Memory B cell (primary cell): ENCODE results near the gene LMCD1.

Experiments used
- ATAC-seq: fragments of 150-1000 bp; cut with Tn5 transposase; 2 replicates; pipeline ENCODE4 v1.10.0; 2021; ENCODE audit warnings: low read depth, mild to moderate bottlenecking, moderate library complexity
- DNase-seq, 2 donors: peaks; one replicate each; pipeline ENCODE4 v3.0.0; 2022; ENCODE audit warnings: low spot score in 2 of 2
- H3K27ac Mint-ChIP-seq: one replicate; pipeline ENCODE4 v1.8.0; 2022; ENCODE audit warnings: mild to moderate bottlenecking, moderate library complexity, mixed read lengths
- H3K27me3 Mint-ChIP-seq: one replicate; pipeline ENCODE4 v1.8.0; 2022; ENCODE audit warnings: mixed read lengths
- H3K36me3 Mint-ChIP-seq: one replicate; pipeline ENCODE4 v1.8.0; 2022; ENCODE audit warnings: mild to moderate bottlenecking, mixed read lengths
- H3K4me1 Mint-ChIP-seq: one replicate; pipeline ENCODE4 v1.8.0; 2022; ENCODE audit warnings: mixed read lengths
- H3K4me3 Mint-ChIP-seq: one replicate; pipeline ENCODE4 v1.8.0; 2022; ENCODE audit warnings: mild to moderate bottlenecking, moderate library complexity, mixed read lengths
- H3K9me3 Mint-ChIP-seq: one replicate; pipeline ENCODE4 v1.8.0; 2022; ENCODE audit warnings: mixed read lengths

LMCD1 gene

GRCh38 chr3:8501371-8502131 lies at the start of gene LMCD1:
TSS of gene LMCD1 (plus strand) at chr3:8501823. CDS start at chr3:8501939, 116 bp downstream.
- no peaks in the 10 kb centered on the region for H3K9me3 Mint-ChIP-seq
- DNase-seq (peak; percentile 64 to 81), ATAC-seq (peak; percentile 97)
- H3K4me3 Mint-ChIP-seq = peak within 1 kb of the TSS; percentile 92
- H3K27ac Mint-ChIP-seq = peak within 1 kb of the TSS; percentile 89
- no peaks in the 10 kb centered on the region for H3K27me3 Mint-ChIP-seq
- peaks cover 25% of the 10 kb centered on the region for H3K4me1 Mint-ChIP-seq
- no peaks in the 10 kb centered on the region for H3K36me3 Mint-ChIP-seq

GRCh38 chr3:8452112-8452511 lies 49.5 kb upstream of the LMCD1 start:
- ATAC-seq (no peak), DNase-seq (no peak)
- Mint-ChIP-seq H3K27ac (no peak overlapping the region), H3K4me1 (no peaks in the 10 kb centered on the region), H3K36me3 (no peaks in the 10 kb centered on the region), H3K4me3 (no peak overlapping the region), H3K27me3 (peaks cover 2% of the 10 kb centered on the region), H3K9me3 (no peaks in the 10 kb centered on the region)

- H3K27ac Mint-ChIP-seq = no peak overlapping the region
These were observed 48.5 kb upstream of the LMCD1 start for GRCh38 chr3:8453153-8453552.

GRCh38 chr3:8455526-8456411 lies 45.9 kb upstream of the LMCD1 start:
- H3K9me3 Mint-ChIP-seq = no peaks in the 10 kb centered on the region
- DNase-seq (no peak), ATAC-seq (no peak)
- H3K4me1 Mint-ChIP-seq = no peaks in the 10 kb centered on the region
- H3K27me3 Mint-ChIP-seq = peaks cover 2% of the 10 kb centered on the region
- H3K36me3 Mint-ChIP-seq = no peaks in the 10 kb centered on the region
- H3K4me3 Mint-ChIP-seq = no peak overlapping the region
- H3K27ac Mint-ChIP-seq = no peak overlapping the region

More at GRCh38 chr3:8453153-8453552, 48.5 kb upstream of the LMCD1 start:
- DNase-seq (no peak), ATAC-seq (no peak)
- no peaks in the 10 kb centered on the region for H3K9me3 Mint-ChIP-seq
- no peak overlapping the region for H3K4me3 Mint-ChIP-seq
- no peaks in the 10 kb centered on the region for H3K4me1 Mint-ChIP-seq
- no peaks in the 10 kb centered on the region for H3K36me3 Mint-ChIP-seq
- H3K27me3 Mint-ChIP-seq = peaks cover 2% of the 10 kb centered on the region

GRCh38 chr3:8456412-8456811 lies 45.2 kb upstream of the LMCD1 start:
- Mint-ChIP-seq H3K9me3 (no peaks in the 10 kb centered on the region), H3K27me3 (peaks cover 2% of the 10 kb centered on the region), H3K4me3 (no peak overlapping the region), H3K27ac (no peak overlapping the region), H3K4me1 (no peaks in the 10 kb centered on the region), H3K36me3 (no peaks in the 10 kb centered on the region)
- DNase-seq (no peak), ATAC-seq (no peak)

GRCh38 chr3:8457039-8457438 lies 44.6 kb upstream of the LMCD1 start:
- Mint-ChIP-seq H3K36me3 (no peaks in the 10 kb centered on the region), H3K9me3 (no peaks in the 10 kb centered on the region), H3K27me3 (peaks cover 2% of the 10 kb centered on the region), H3K4me3 (no peak overlapping the region), H3K27ac (no peak overlapping the region), H3K4me1 (no peaks in the 10 kb centered on the region)
- ATAC-seq = no peak
- no peak for DNase-seq

GRCh38 chr3:8458238-8458661 lies 43.4 kb upstream of the LMCD1 start:
- DNase-seq = no peak
- ATAC-seq = no peak
- H3K4me3 Mint-ChIP-seq = no peak overlapping the region
- H3K27me3 Mint-ChIP-seq = peaks cover 2% of the 10 kb centered on the region
- no peak overlapping the region for H3K27ac Mint-ChIP-seq
- no peaks in the 10 kb centered on the region for H3K36me3 Mint-ChIP-seq
- H3K9me3 Mint-ChIP-seq = no peaks in the 10 kb centered on the region
- H3K4me1 Mint-ChIP-seq = no peaks in the 10 kb centered on the region

- Mint-ChIP-seq H3K27ac (no peak overlapping the region), H3K4me1 (no peaks in the 10 kb centered on the region), H3K9me3 (peaks cover under 1% of the 10 kb centered on the region), H3K27me3 (peaks cover under 1% of the 10 kb centered on the region), H3K36me3 (no peaks in the 10 kb centered on the region), H3K4me3 (no peak overlapping the region)
- no peak for DNase-seq
- no peak for ATAC-seq
These were observed 42.9 kb upstream of the LMCD1 start for GRCh38 chr3:8458711-8459110.

- no peaks in the 10 kb centered on the region for H3K36me3 Mint-ChIP-seq
- H3K9me3 Mint-ChIP-seq = peaks cover 2% of the 10 kb centered on the region
- no peak overlapping the region for H3K4me3 Mint-ChIP-seq
- H3K4me1 Mint-ChIP-seq = no peaks in the 10 kb centered on the region
- peaks cover 3% of the 10 kb centered on the region for H3K27me3 Mint-ChIP-seq
- DNase-seq (no peak), ATAC-seq (no peak)
- H3K27ac Mint-ChIP-seq = no peak overlapping the region
These were observed 41.4 kb upstream of the LMCD1 start for GRCh38 chr3:8460050-8460708.

- no peak overlapping the region for H3K4me3 Mint-ChIP-seq
- DNase-seq (no peak), ATAC-seq (no peak)
These were observed 40.7 kb upstream of the LMCD1 start for GRCh38 chr3:8460815-8461456.

GRCh38 chr3:8464668-8465067 lies 37.0 kb upstream of the LMCD1 start:
- H3K9me3 Mint-ChIP-seq = peaks cover 2% of the 10 kb centered on the region
- no peak for DNase-seq
- no peak for ATAC-seq
- no peaks in the 10 kb centered on the region for H3K4me1 Mint-ChIP-seq
- peaks cover 4% of the 10 kb centered on the region for H3K27me3 Mint-ChIP-seq
- H3K36me3 Mint-ChIP-seq = no peaks in the 10 kb centered on the region
- no peak overlapping the region for H3K27ac Mint-ChIP-seq
- no peak overlapping the region for H3K4me3 Mint-ChIP-seq

More at GRCh38 chr3:8460815-8461456, 40.7 kb upstream of the LMCD1 start:
- no peaks in the 10 kb centered on the region for H3K36me3 Mint-ChIP-seq
- H3K4me1 Mint-ChIP-seq = no peaks in the 10 kb centered on the region
- H3K9me3 Mint-ChIP-seq = peaks cover 2% of the 10 kb centered on the region
- peaks cover 3% of the 10 kb centered on the region for H3K27me3 Mint-ChIP-seq
- no peak overlapping the region for H3K27ac Mint-ChIP-seq

- DNase-seq (no peak), ATAC-seq (no peak)
- Mint-ChIP-seq H3K4me1 (no peaks in the 10 kb centered on the region), H3K9me3 (peaks cover 2% of the 10 kb centered on the region), H3K27ac (no peak overlapping the region), H3K36me3 (no peaks in the 10 kb centered on the region), H3K27me3 (peaks cover 5% of the 10 kb centered on the region), H3K4me3 (no peak overlapping the region)
These were observed 35.1 kb upstream of the LMCD1 start for GRCh38 chr3:8466526-8466925.

- Mint-ChIP-seq H3K4me3 (no peak overlapping the region), H3K27ac (no peak overlapping the region)
These were observed 30.8 kb upstream of the LMCD1 start for GRCh38 chr3:8470801-8471200.

More at GRCh38 chr3:8470801-8471200, 30.8 kb upstream of the LMCD1 start:
- no peaks in the 10 kb centered on the region for H3K36me3 Mint-ChIP-seq
- no peaks in the 10 kb centered on the region for H3K4me1 Mint-ChIP-seq
- no peaks in the 10 kb centered on the region for H3K9me3 Mint-ChIP-seq
- H3K27me3 Mint-ChIP-seq = peaks cover 3% of the 10 kb centered on the region
- no peak for ATAC-seq
- DNase-seq = no peak
